T-cell (primary cell): ENCODE data around the gene SNRPD2. TPM values are rescaled to one million over a fixed set of nuclear protein-coding genes. Genes with fewer than 3 reads are reported as not detected.
A peak's percentile ranks its signal among the peaks of the same experiment; 100 is the strongest.

Experiments
- ATAC-seq, 4 experiments: fragments of 200-7000 bp in 3 of 4; fragments of 150-1000 bp in 1 of 4; cut with Tn5 transposase; replicated peaks in 1 of 4; 1 replicate in 3 of 4; 2 replicates in 1 of 4; pipeline ENCODE4 v1.10.0; 2021; ENCODE audit warnings: moderate library complexity in 3 of 4, mild to moderate bottlenecking in 2 of 4, moderate number of reproducible peaks in 1 of 4
- CTCF ChIA-PET, 2 donors: fragments of 300-600 bp; sonication (Branson Sonifier 250); formaldehyde crosslinking; loops; one replicate each; lab custom pipeline; 2022; ENCODE audit warnings: antibody characterized with exemption in 2 of 2; lab: Charles Lee
- POLR2A ChIA-PET, 2 donors: fragments of 300-600 bp; sonication (Branson Sonifier 250); formaldehyde crosslinking; loops; one replicate each; lab custom pipeline; 2022; ENCODE audit warnings: antibody characterized with exemption in 2 of 2; lab: Charles Lee
- DNase-seq, 35 experiments: peaks; one replicate each; pipeline versions ENCODE4 v3.0.0 to v3.0.0-alpha.2; 2013 to 2023
- H3K27ac ChIP-seq: one replicate; pipeline ENCODE4 v1.5.1; 2013; ENCODE audit warnings: low read length
- H3K27me3 ChIP-seq, 2 experiments: replicated peaks in 1 of 2; 1 replicate in 1 of 2; 2 replicates in 1 of 2; pipeline versions ENCODE4 v1.6.1 to v1.7.0; 2013; ENCODE audit warnings: low read length in 1 of 2, mixed read lengths in 1 of 2; ENCODE audit not compliant: control insufficient read depth in 2 of 2, insufficient read depth in 2 of 2; ENCODE audit errors: extremely low read depth in 1 of 2
- H3K36me3 ChIP-seq, 2 donors: 1 replicate in 1 of 2; 2 replicates in 1 of 2; pipeline versions ENCODE4 v1.6.1 to v1.7.0; 2013; ENCODE audit warnings: low read length in 1 of 2; ENCODE audit not compliant: control insufficient read depth in 2 of 2, insufficient read depth in 1 of 2; ENCODE audit errors: extremely low read depth in 1 of 2
- H3K4me1 ChIP-seq, 2 experiments: 1 replicate in 1 of 2; 2 replicates in 1 of 2; pipeline versions ENCODE4 v1.6.1 to v1.7.0; 2013; ENCODE audit warnings: low read length in 2 of 2, mixed read lengths in 1 of 2; ENCODE audit not compliant: insufficient read depth in 2 of 2, control insufficient read depth in 1 of 2; ENCODE audit errors: extremely low read depth in 1 of 2
- H3K4me3 ChIP-seq, 2 donors: 1 replicate in 1 of 2; 2 replicates in 1 of 2; pipeline versions ENCODE4 v1.5.1 to v1.7.0; 2013; ENCODE audit warnings: mild to moderate bottlenecking in 2 of 2, low read length in 1 of 2, moderate library complexity in 1 of 2; ENCODE audit not compliant: control insufficient read depth in 1 of 2; ENCODE audit errors: extremely low read depth in 1 of 2
- H3K9me3 ChIP-seq: 2 replicates; pipeline ENCODE4 v1.7.0; 2013
- H3K27ac Mint-ChIP-seq, 2 donors: one replicate each; pipeline ENCODE4 v1.8.0; 2020 to 2021; ENCODE audit warnings: mild to moderate bottlenecking in 2 of 2, mixed read lengths in 2 of 2
- H3K27me3 Mint-ChIP-seq, 2 donors: one replicate each; pipeline ENCODE4 v1.8.0; 2021 to 2022; ENCODE audit warnings: mixed read lengths in 2 of 2
- H3K36me3 Mint-ChIP-seq: one replicate; pipeline ENCODE4 v1.8.0; 2021; ENCODE audit warnings: mixed read lengths
- H3K4me1 Mint-ChIP-seq, 3 donors: one replicate each; pipeline ENCODE4 v1.8.0; 2020 to 2022; ENCODE audit warnings: mixed read lengths in 3 of 3, mild to moderate bottlenecking in 1 of 3
- H3K4me3 Mint-ChIP-seq, 3 donors: one replicate each; pipeline ENCODE4 v1.8.0; 2020 to 2022; ENCODE audit warnings: mild to moderate bottlenecking in 3 of 3, mixed read lengths in 3 of 3, moderate library complexity in 3 of 3
- H3K9me3 Mint-ChIP-seq, 3 donors: one replicate each; pipeline ENCODE4 v1.8.0; 2020 to 2022; ENCODE audit warnings: mixed read lengths in 3 of 3
- WGBS: methylation state at CpG from one replicate; pipeline ENCODE4 v1.1.5; 2013; ENCODE audit warnings: missing lambda C conversion rate; ENCODE audit not compliant: insufficient coverage; 5-methylcytosine and 5-hydroxymethylcytosine counted together
- total RNA-seq, 35 experiments: library from RNA in 6 of 35; stranded (reverse) in 6 of 35; fragments of 120-200 nt in 1 of 35; gene quantifications; one replicate each; pipeline versions ENCODE4 v1.2.1 to v1.2.4 and lab custom pipeline; 2013 to 2026

The SNRPD2 gene
- total RNA-seq, 5 donors from 2014 or later (not counting 1 experiment from before 2014, with no cell fraction given), result 375 to 450 (median 395) TPM

- POLR2A ChIA-PET, result no interaction called here
- Mint-ChIP-seq H3K4me3 (peak overlapping the region in 1 of 3 donors; percentile 98), H3K9me3 (no peaks in the 10 kb centered on the region), H3K36me3 (peaks cover 16% of the 10 kb centered on the region), H3K4me1 (peaks cover 50 to 58% (median 53%) of the 10 kb centered on the region in 3 donors), H3K27me3 (no peaks in the 10 kb centered on the region), H3K27ac (peak overlapping the region in 1 of 2 donors; percentile 55)
- Histone ChIP-seq H3K4me3 (no peak overlapping the region), H3K4me1 (peaks cover 13 to 34% of the 10 kb centered on the region in 2 experiments), H3K9me3 (no peaks in the 10 kb centered on the region), H3K27ac (no peak overlapping the region), H3K36me3 (peaks cover 10 to 32% of the 10 kb centered on the region in 2 donors), H3K27me3 (no peaks in the 10 kb centered on the region)
- ATAC-seq, result no peak
- WGBS, result no CpG with 5 or more reads among the region's 3 CpGs
- CTCF ChIA-PET, result interaction anchor here (0.6 to 3.8 kb wide), 6 partner anchors 15 to 1066 kb away, joined by 4 to 30 read pairs (median 5); partner anchors contain the start of genes FBXO46 (in 1 of the 2), QPCTL (in 1 of the 2), SIX5 (in 1 of the 2) and SNRPD2 (in 1 of the 2)
- DNase-seq, result no peak
Measured at GRCh38 chr19:45715139-45715538, 23.4 kb upstream of the SNRPD2 start.

GRCh38 chr19:45713141-45713540 lies 21.4 kb upstream of the SNRPD2 start:
- Mint-ChIP-seq H3K4me1 (peaks cover 45 to 51% (median 46%) of the 10 kb centered on the region in 3 donors), H3K36me3 (peaks cover 14% of the 10 kb centered on the region), H3K9me3 (no peaks in the 10 kb centered on the region), H3K27me3 (no peaks in the 10 kb centered on the region), H3K27ac (no peak overlapping the region), H3K4me3 (no peak overlapping the region)
- no peaks in the 10 kb centered on the region for H3K27me3 ChIP-seq
- H3K9me3 ChIP-seq, result no peaks in the 10 kb centered on the region
- ATAC-seq (no peak), DNase-seq (no peak)
- H3K36me3 ChIP-seq, result peaks cover 19 to 31% of the 10 kb centered on the region in 2 donors
- H3K4me1 ChIP-seq, result peaks cover 11 to 27% of the 10 kb centered on the region in 2 experiments
- WGBS, result 96% methylated on average over 14 of the region's 15 CpGs
- ChIA-PET POLR2A (no interaction called here), CTCF (no interaction called here)
- H3K4me3 ChIP-seq, result no peak overlapping the region
- H3K27ac ChIP-seq, result no peak overlapping the region

- Mint-ChIP-seq H3K36me3 (peaks cover 14% of the 10 kb centered on the region), H3K9me3 (no peaks in the 10 kb centered on the region), H3K4me1 (peaks cover 41 to 47% (median 42%) of the 10 kb centered on the region in 3 donors), H3K27me3 (no peaks in the 10 kb centered on the region), H3K4me3 (no peak overlapping the region), H3K27ac (no peak overlapping the region)
- WGBS, result 98% methylated on average over 25 of the region's 25 CpGs
- H3K27me3 ChIP-seq, result no peaks in the 10 kb centered on the region
- ATAC-seq (no peak), DNase-seq (no peak)
- ChIA-PET CTCF (no interaction called here), POLR2A (no interaction called here)
- peaks cover 19 to 31% of the 10 kb centered on the region in 2 donors for H3K36me3 ChIP-seq
- no peak overlapping the region for H3K27ac ChIP-seq
- H3K4me3 ChIP-seq, result no peak overlapping the region
- H3K4me1 ChIP-seq, result peaks cover 7 to 22% of the 10 kb centered on the region in 2 experiments
- no peaks in the 10 kb centered on the region for H3K9me3 ChIP-seq
Measured at GRCh38 chr19:45712699-45713067, 20.9 kb upstream of the SNRPD2 start.

- no peak overlapping the region for H3K4me3 ChIP-seq
- no peaks in the 10 kb centered on the region for H3K27me3 ChIP-seq
- Mint-ChIP-seq H3K4me1 (peaks cover 36 to 42% (median 37%) of the 10 kb centered on the region in 3 donors), H3K27me3 (no peaks in the 10 kb centered on the region), H3K4me3 (no peak overlapping the region), H3K27ac (no peak overlapping the region), H3K36me3 (peaks cover 14% of the 10 kb centered on the region), H3K9me3 (no peaks in the 10 kb centered on the region)
- 97% methylated on average over 73 of the region's 76 CpGs for WGBS
- DNase-seq, result no peak
- H3K9me3 ChIP-seq, result no peaks in the 10 kb centered on the region
- H3K27ac ChIP-seq, result no peak overlapping the region
- H3K36me3 ChIP-seq, result peaks cover 19 to 31% of the 10 kb centered on the region in 2 donors
- ChIA-PET POLR2A (no interaction called here), CTCF (no interaction called here)
- H3K4me1 ChIP-seq, result peaks cover 6 to 20% of the 10 kb centered on the region in 2 experiments
- no peak for ATAC-seq
Measured at GRCh38 chr19:45711851-45712698, 20.3 kb upstream of the SNRPD2 start.

- Mint-ChIP-seq H3K4me3 (no peak overlapping the region), H3K4me1 (peaks cover 25 to 31% (median 28%) of the 10 kb centered on the region in 3 donors), H3K36me3 (peaks cover 14% of the 10 kb centered on the region), H3K9me3 (no peaks in the 10 kb centered on the region), H3K27ac (peak overlapping the region in 1 of 2 donors; percentile 78), H3K27me3 (no peaks in the 10 kb centered on the region)
- ATAC-seq (no peak), DNase-seq (no peak)
- ChIA-PET CTCF (interaction anchor here in 1 of 2 donors (0.5 kb wide), 1 partner anchor 48 kb away, joined by 3 read pairs; no protein-coding TSS in a partner anchor), POLR2A (interaction anchor here (0.6 to 0.7 kb wide), 2 partner anchors 127 to 215 kb away, joined by 4 to 5 read pairs; no protein-coding TSS in a partner anchor)
- H3K4me1 ChIP-seq, result peaks cover 0 to 14% of the 10 kb centered on the region in 2 experiments
- peaks cover 19 to 31% of the 10 kb centered on the region in 2 donors for H3K36me3 ChIP-seq
- H3K9me3 ChIP-seq, result no peaks in the 10 kb centered on the region
- WGBS, result 60% methylated on average over 1 of the region's 10 CpGs
- no peak overlapping the region for H3K27ac ChIP-seq
- no peaks in the 10 kb centered on the region for H3K27me3 ChIP-seq
- H3K4me3 ChIP-seq, result no peak overlapping the region
Measured at GRCh38 chr19:45710356-45711130, 18.8 kb upstream of the SNRPD2 start.
